GM21381 (cell line): ENCODE data around the gene SLC25A48.
"Not testable (repeated sequence)": the region's sequence is repeated elsewhere in the genome, so short reads cannot be mapped to it uniquely, and the experiment has no call there.

Source experiments
- ATAC-seq: cut with Tn5 transposase; IDR thresholded peaks from one replicate; pipeline ENCODE4 v1.9.1; 2021; ENCODE audit warnings: mild to moderate bottlenecking, moderate library complexity; ENCODE audit not compliant: unreplicated experiment

The SLC25A48 gene

GRCh38 chr5:135829681-135830383, 4.6 kb upstream of the SLC25A48 start:
- no peak for ATAC-seq

DNA sequence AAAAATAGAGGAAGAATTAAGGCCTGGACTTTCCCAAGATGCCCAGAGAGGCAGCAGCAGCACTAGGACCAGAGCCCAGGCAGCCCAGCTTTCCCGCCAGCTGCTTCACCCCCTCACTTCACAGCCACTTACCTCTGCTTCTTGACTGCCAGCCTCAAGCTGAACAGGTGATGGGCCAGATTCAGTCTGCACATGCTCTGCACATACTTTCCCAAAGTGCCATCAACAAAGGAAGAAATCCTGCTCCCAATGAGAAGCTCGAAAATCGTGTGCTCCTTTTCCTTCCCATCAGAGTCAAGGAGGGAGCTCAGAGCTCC, 4.1 kb upstream of the SLC25A48 start:
- ATAC-seq = no peak

DNA sequence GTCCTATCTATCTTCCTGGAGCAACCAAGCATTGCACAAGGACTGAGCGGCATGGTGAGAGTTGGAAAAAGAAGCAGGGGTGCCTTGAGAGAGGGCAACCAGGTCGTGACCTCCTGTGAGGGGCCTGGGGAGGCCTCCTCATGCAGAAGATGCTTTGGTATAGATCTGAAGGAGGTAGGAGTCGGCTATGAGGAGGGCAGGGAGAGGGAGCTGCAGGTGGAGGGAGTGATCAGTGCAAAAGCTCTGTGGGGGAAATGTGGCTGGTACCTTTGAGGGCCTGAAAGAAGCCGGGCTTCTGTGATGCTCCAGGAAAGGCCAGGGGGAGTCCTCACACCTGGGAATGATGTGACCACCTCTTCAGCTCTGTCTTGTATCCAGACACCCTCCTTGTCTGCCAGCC, 3.6 kb upstream of the SLC25A48 start:
- ATAC-seq = no peak

DNA sequence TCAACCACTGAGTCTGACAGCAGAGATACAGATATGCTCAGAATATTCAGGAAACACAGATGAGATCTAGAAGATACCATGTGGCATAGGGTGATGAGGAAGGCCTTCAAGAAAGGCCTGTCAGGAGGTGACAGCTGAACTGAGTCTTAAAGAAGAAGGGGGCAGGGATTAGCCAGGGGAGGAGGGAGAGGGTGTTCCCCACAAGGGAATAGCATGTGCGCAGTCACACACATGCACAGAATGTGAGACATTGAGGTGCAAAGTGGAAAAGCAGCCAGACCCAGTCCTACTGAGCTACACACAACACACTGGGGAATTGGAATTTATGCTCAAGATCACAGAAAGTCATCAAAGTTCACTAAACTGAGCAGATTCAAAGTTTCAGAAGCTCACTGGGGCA, 3.0 kb upstream of the SLC25A48 start:
- ATAC-seq = no peak

GRCh38 chr5:135831851-135832555, 2.5 kb upstream of the SLC25A48 start:
- ATAC-seq = no peak

DNA sequence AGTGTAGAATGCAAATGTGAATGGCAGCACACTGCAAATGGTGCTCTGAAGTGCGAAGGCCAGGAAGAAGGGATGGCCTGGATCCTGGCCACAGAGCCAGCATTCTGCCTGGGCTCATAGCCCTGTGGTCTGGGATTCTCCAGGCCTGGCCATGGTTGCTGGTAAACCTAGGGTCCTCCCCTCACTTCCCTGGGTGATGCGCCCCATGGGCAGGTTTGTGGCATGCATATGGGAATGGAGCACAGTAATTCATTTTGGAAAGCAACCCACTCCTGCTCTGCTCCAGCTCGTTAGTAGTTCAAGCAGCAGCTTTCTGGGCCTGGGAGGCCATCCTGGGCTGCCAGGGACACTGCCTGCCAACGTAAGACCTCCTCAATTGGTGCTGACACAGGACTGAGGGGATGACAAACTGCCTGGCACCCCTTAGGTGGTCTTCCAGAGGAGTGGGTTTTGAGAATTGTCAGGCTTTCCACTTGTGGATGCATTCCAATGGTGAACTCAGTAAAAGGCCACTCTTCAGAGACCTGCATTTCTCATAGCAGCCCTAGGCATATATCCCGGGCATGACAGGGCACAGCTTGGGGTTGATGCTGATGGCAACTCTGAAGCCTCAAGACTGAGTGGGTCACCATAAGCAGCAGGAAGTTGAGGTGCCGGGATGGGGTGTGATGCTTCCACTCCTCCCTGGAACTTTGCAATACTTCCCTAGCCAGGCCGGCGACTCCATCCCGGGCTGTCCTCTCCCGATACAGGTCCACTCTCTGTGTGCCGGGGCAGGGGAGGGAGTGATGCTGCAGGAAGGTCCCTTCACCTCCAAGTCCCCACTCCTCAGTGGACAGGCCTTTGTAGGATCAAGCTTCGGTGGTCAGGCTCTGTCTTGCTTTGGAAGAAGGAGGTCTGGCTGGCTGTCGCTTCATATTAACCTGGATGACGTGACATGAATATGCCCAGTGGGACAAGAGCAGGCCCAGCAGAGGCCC, 1.2 kb upstream of the SLC25A48 start:
- ATAC-seq = no peak

- ATAC-seq = peak; percentile 85
Measured at GRCh38 chr5:135833961-135834638, 363 bp upstream of the SLC25A48 start.

- no peak for ATAC-seq
Measured at GRCh38 chr5:135835766-135836165, 1.3 kb downstream of the SLC25A48 start.

GRCh38 chr5:135838395-135838794, 3.9 kb downstream of the SLC25A48 start:
- not testable (repeated sequence) for ATAC-seq

GRCh38 chr5:135839566-135839965, 5.1 kb downstream of the SLC25A48 start:
- no peak for ATAC-seq

GRCh38 chr5:135840959-135841358, 6.5 kb downstream of the SLC25A48 start:
- no peak for ATAC-seq

- no peak for ATAC-seq
Measured at GRCh38 chr5:135842737-135843136, 8.3 kb downstream of the SLC25A48 start.

- no peak for ATAC-seq
Measured at GRCh38 chr5:135843571-135844337, 9.3 kb downstream of the SLC25A48 start.

DNA sequence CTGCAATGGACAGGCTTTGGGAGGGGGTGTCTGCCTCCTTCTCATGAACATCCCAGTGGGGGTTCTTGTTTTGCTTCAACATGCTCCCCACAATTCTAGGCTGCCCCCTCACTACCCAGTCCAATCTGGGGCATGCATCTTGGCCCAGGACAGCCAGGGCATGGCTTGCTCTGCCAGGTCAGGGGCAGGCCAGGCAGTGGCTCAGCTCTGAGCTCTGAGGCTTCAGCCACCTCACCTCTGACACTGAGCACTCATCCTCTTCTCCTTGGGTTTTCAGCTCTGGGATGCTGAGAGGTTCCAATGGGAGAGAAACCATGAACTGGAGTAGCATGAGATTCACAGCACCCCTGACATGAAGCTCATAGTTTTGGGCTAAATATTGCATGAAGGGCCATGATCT, 11.8 kb downstream of the SLC25A48 start:
- ATAC-seq = no peak

GRCh38 chr5:135847976-135848375, 13.5 kb downstream of the SLC25A48 start:
- no peak for ATAC-seq

DNA sequence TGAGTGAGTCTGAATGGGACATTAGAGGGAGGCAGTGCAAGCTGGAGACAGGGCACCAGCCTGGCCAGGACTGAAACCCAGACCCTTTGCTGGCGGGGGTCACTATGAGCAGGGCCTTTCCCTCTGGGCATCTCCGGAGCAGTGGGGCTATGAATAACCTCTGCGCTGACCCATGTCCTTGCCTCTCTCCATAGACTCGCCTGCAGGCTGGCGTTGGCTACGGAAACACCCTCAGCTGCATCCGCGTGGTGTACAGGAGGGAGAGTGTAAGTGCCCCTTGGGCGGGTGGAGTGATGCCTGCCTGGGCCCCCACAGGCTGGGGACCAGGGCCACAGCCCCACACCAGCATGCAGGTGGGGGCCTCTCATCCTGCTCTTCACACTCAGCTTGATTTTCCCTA, 15.8 kb downstream of the SLC25A48 start:
- ATAC-seq = no peak

DNA sequence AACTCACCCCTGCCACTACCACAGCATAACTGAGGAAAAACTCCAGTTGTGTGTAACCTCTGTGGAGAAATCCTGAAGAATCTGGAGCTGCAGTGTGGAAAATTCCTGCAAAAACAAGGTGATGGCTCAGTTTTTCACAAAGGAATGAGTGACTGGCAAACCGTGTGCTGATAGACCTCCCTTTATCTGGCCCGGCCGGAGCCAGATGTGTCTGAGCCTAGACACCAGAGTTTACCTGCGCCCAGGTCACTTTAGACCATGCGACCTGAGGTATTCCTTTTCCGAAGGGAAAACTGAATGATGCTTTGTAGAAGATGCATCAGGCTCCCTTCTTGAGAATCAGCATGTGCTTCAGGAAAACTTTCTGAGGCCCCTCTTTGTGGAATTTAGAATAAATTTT, 16.2 kb downstream of the SLC25A48 start:
- ATAC-seq = no peak

GRCh38 chr5:135851186-135851914, 16.9 kb downstream of the SLC25A48 start:
- ATAC-seq = no peak
